Measurements from ENCODE around the gene FAM53C. TPM values are rescaled to one million over a fixed set of nuclear protein-coding genes. Genes with fewer than 3 reads are reported as not detected.

The FAM53C gene
- polyA plus RNA-seq, 3 donors: 24.9 to 92.2 (median 28.7) TPM

DNA sequence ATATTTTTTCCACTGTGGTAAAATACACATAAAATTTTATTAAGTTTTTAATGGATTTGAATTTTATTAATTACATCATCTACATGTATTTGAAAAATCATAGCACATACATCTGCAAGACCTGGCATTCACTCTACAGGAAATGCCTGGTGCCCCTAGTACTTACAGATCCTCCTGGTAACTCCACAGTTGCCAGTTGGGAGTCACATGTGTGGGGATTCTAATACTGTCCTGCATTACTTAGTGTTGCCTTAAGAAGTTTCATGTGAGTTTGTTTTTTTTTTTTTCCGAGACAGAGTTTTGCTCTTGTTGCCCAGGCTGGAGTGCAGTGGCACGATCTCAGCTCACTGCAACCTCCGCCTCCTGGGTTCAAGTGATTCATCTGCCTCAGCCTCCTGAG lies 32.5 kb downstream of the FAM53C start:
- peak overlapping the region; percentile 30 to 89 (median 77) for H3K4me3 ChIP-seq (replicated peaks in 1 of 3; ENCODE audit: low read depth in 2 of 3, low read length in 3 of 3)
- Mint-ChIP-seq H3K36me3 (peaks cover 29 to 33% of the 10 kb centered on the region in 2 donors), H3K27me3 (ENCODE audit: low read depth in 3 of 3) (no peaks in the 10 kb centered on the region), H3K27ac (peak overlapping the region; percentile 95 to 100 (median 99)), H3K4me3 (peak overlapping the region; percentile 79 to 82), H3K9me3 (peaks cover 0 to 3% (median 0%) of the 10 kb centered on the region in 7 donors), H3K4me1 (peaks cover 57% of the 10 kb centered on the region)
- TF ChIP-seq, protein P1, sequence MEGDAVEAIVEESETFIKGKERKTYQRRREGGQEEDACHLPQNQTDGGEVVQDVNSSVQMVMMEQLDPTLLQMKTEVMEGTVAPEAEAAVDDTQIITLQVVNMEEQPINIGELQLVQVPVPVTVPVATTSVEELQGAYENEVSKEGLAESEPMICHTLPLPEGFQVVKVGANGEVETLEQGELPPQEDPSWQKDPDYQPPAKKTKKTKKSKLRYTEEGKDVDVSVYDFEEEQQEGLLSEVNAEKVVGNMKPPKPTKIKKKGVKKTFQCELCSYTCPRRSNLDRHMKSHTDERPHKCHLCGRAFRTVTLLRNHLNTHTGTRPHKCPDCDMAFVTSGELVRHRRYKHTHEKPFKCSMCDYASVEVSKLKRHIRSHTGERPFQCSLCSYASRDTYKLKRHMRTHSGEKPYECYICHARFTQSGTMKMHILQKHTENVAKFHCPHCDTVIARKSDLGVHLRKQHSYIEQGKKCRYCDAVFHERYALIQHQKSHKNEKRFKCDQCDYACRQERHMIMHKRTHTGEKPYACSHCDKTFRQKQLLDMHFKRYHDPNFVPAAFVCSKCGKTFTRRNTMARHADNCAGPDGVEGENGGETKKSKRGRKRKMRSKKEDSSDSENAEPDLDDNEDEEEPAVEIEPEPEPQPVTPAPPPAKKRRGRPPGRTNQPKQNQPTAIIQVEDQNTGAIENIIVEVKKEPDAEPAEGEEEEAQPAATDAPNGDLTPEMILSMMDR (IDR thresholded peaks at IDR 0.05): no peak
- WGBS (ENCODE audit: insufficient coverage): no CpG with 5 or more reads among the region's 3 CpGs
- H3K9me3 ChIP-seq (replicated peaks in 1 of 2; ENCODE audit: control insufficient read depth in 1 of 2, insufficient read depth in 1 of 2, low read length in 2 of 2): no peaks in the 10 kb centered on the region
- peaks cover 20 to 31% of the 10 kb centered on the region in 2 donors for H3K36me3 ChIP-seq (replicated peaks in 1 of 2; ENCODE audit: control insufficient read depth in 1 of 2, insufficient read depth in 2 of 2, low read length in 2 of 2)
- peaks cover 3% of the 10 kb centered on the region for H4K20me1 ChIP-seq (ENCODE audit: insufficient read depth, low read length)
- peak overlapping the region; percentile 83 for H3K4me2 ChIP-seq (replicated peaks; ENCODE audit: extremely low read depth, low read length, poor library complexity, severe bottlenecking)
- peak overlapping the region; percentile 69 for H3K9ac ChIP-seq (ENCODE audit: insufficient read depth, low read length, poor library complexity, severe bottlenecking)
- H3K27me3 ChIP-seq (ENCODE audit: control insufficient read depth in 2 of 2, insufficient read depth in 2 of 2, low read length in 2 of 2): no peaks in the 10 kb centered on the region
- peak in 2 of 3 donors; percentile 30 to 45 for DNase-seq
- peaks cover 88% of the 10 kb centered on the region for H3K79me2 ChIP-seq (ENCODE audit: insufficient read depth, low read length)
- H3K27ac ChIP-seq (ENCODE audit: low read depth in 1 of 2, low read length in 2 of 2): peak overlapping the region; percentile 68 to 97
- intact Hi-C loops (cut with micrococcal nuclease): loop anchor here in 1 of 2 donors (5.0 kb wide), 1 partner anchor 33 kb away; the partner anchor contains the start of gene FAM53C
- H2AFZ ChIP-seq (ENCODE audit: insufficient read depth, low read depth, low read length, poor library complexity, severe bottlenecking): peak overlapping the region; percentile 17
- peaks cover 51 to 68% of the 10 kb centered on the region in 2 donors for H3K4me1 ChIP-seq (ENCODE audit: control insufficient read depth in 1 of 2, insufficient read depth in 2 of 2, low read length in 2 of 2)

DNA sequence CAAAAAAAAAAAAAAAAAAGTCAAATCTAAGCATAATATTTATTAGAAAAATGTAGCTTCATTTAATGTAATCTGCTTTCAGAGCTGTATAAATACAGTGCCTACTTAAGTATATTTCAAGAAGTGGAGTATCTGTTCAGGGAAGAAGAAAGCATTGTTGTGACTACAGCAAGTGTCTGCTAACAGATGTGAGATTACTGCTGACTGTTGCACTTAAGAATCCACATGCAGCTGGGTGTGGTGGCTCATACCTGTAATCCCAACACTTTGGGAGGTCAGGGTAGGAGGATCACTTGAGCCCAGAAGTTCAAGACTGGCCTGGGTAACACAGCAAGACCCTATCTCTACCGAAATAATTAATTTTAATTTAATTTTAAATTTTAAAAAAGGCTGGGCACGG lies 33.4 kb downstream of the FAM53C start:
- peak overlapping the region in 1 of 3 experiments; percentile 77 for H3K4me3 ChIP-seq (replicated peaks in 1 of 3; ENCODE audit: low read depth in 2 of 3, low read length in 3 of 3)

More for the DNA sequence above, 33.4 kb downstream of the FAM53C start:
- peak overlapping the region; percentile 79 to 82 for H3K4me3 Mint-ChIP-seq
- peak overlapping the region; percentile 68 to 97 for H3K27ac ChIP-seq (ENCODE audit: low read depth in 1 of 2, low read length in 2 of 2)
- no peaks in the 10 kb centered on the region for H3K27me3 ChIP-seq (ENCODE audit: control insufficient read depth in 2 of 2, insufficient read depth in 2 of 2, low read length in 2 of 2)
- peak overlapping the region; percentile 95 to 100 (median 99) for H3K27ac Mint-ChIP-seq
- DNase-seq: no peak
- H3K4me1 Mint-ChIP-seq: peaks cover 51% of the 10 kb centered on the region
- no peaks in the 10 kb centered on the region for H3K27me3 Mint-ChIP-seq (ENCODE audit: low read depth in 3 of 3)
- peaks cover 32 to 42% of the 10 kb centered on the region in 2 donors for H3K36me3 Mint-ChIP-seq
- H3K9me3 Mint-ChIP-seq: peaks cover 0 to 3% (median 0%) of the 10 kb centered on the region in 7 donors
- TF ChIP-seq, protein P1 (IDR thresholded peaks at IDR 0.05): no peak
- H3K79me2 ChIP-seq (ENCODE audit: insufficient read depth, low read length): peaks cover 80% of the 10 kb centered on the region
- peak overlapping the region; percentile 83 for H3K4me2 ChIP-seq (replicated peaks; ENCODE audit: extremely low read depth, low read length, poor library complexity, severe bottlenecking)
- H3K9me3 ChIP-seq (replicated peaks in 1 of 2; ENCODE audit: control insufficient read depth in 1 of 2, insufficient read depth in 1 of 2, low read length in 2 of 2): no peaks in the 10 kb centered on the region
- no peak overlapping the region for H2AFZ ChIP-seq (ENCODE audit: insufficient read depth, low read depth, low read length, poor library complexity, severe bottlenecking)
- H4K20me1 ChIP-seq (ENCODE audit: insufficient read depth, low read length): peaks cover 9% of the 10 kb centered on the region
- peaks cover 26 to 40% of the 10 kb centered on the region in 2 donors for H3K36me3 ChIP-seq (replicated peaks in 1 of 2; ENCODE audit: control insufficient read depth in 1 of 2, insufficient read depth in 2 of 2, low read length in 2 of 2)
- H3K4me1 ChIP-seq (ENCODE audit: control insufficient read depth in 1 of 2, insufficient read depth in 2 of 2, low read length in 2 of 2): peaks cover 48 to 60% of the 10 kb centered on the region in 2 donors
- H3K9ac ChIP-seq (ENCODE audit: insufficient read depth, low read length, poor library complexity, severe bottlenecking): peak overlapping the region; percentile 69
- intact Hi-C loops (cut with micrococcal nuclease): loop anchor here in 1 of 2 donors (5.0 kb wide), 1 partner anchor 34 kb away; the partner anchor contains the start of gene FAM53C
- WGBS (ENCODE audit: insufficient coverage): 100% methylated on average over 1 of the region's 2 CpGs

All from CD14-positive monocyte (primary cell).